Esophagus muscularis mucosa (tissue), 4 donors: Measurements from ENCODE around the gene GATM. TPM values are rescaled to one million over a fixed set of nuclear protein-coding genes. Genes with fewer than 3 reads are reported as not detected.
A peak's percentile ranks its signal among the peaks of the same experiment; 100 is the strongest.
"Not testable (repeated sequence)": the region's sequence is repeated elsewhere in the genome, so short reads cannot be mapped to it uniquely, and the experiment has no call there.

ENCODE experiments used
- DNase-seq: peaks from one replicate; pipeline ENCODE4 v3.0.0-alpha.2; 2017; ENCODE audit errors: extremely low spot score
- H3K27ac ChIP-seq, 4 donors: fragments of 200-600 bp; sonication (generic); replicated peaks in 1 of 4; 1 replicate in 3 of 4; 2 replicates in 1 of 4; pipeline ENCODE4 v1.5.1; 2016 to 2019; ENCODE audit warnings: mild to moderate bottlenecking in 1 of 4
- H3K27me3 ChIP-seq, 4 donors: fragments of 200-600 bp; sonication (generic); one replicate each; pipeline versions ENCODE4 v1.5.1 to v1.6.0; 2016 to 2019
- H3K36me3 ChIP-seq, 4 donors: fragments of 200-600 bp; sonication (generic); one replicate each; pipeline ENCODE4 v1.5.1; 2016 to 2019
- H3K4me1 ChIP-seq, 4 donors: fragments of 200-600 bp; sonication (generic); one replicate each; pipeline ENCODE4 v1.5.1; 2016 to 2019
- H3K4me3 ChIP-seq, 4 donors: fragments of 200-600 bp; sonication (generic); 1 replicate in 2 of 4; 2 replicates in 2 of 4; pipeline ENCODE4 v1.5.1; 2016 to 2019; ENCODE audit warnings: mild to moderate bottlenecking in 4 of 4, moderate library complexity in 1 of 4
- H3K9me3 ChIP-seq, 4 donors: fragments of 200-600 bp; sonication (generic); 1 replicate in 3 of 4; 2 replicates in 1 of 4; pipeline ENCODE4 v1.5.1; 2016 to 2019
- EP300 ChIP-seq: sonication (generic); formaldehyde crosslinking; IDR thresholded peaks from one replicate; pipeline ENCODE4 v1.6.1; 2017; ENCODE audit warnings: antibody characterized with exemption
- POLR2A ChIP-seq: fragments of 450-650 bp; IDR thresholded peaks from one replicate; pipeline ENCODE4 v1.6.1; 2017; ENCODE audit warnings: antibody characterized with exemption, moderate library complexity, mild to moderate bottlenecking, low read depth
- POLR2AphosphoS5 ChIP-seq, 2 donors: sonication (generic); formaldehyde crosslinking; IDR thresholded peaks; one replicate each; pipeline ENCODE4 v1.6.1; 2017; ENCODE audit warnings: antibody characterized with exemption in 2 of 2
- WGBS: methylation state at CpG from one replicate; pipeline ENCODE4 v1.1.5; 2018; 5-methylcytosine and 5-hydroxymethylcytosine counted together
- intact Hi-C: fragments of 100-400 bp; cut with DNase I; formaldehyde crosslinking; loops from one replicate; pipeline ENCODE4 v1.15.1; 2023
- total RNA-seq, 4 donors: library from RNA; depleted of rRNA; stranded (reverse); fragments of >200 nt; gene quantifications; one replicate each; pipeline versions ENCODE4 v1.1.0 to v1.2.1, GENCODE V29; 2016
- TF ChIP-seq, protein P1 (sequence below), 3 experiments: fragments of 200-600 bp in 2 of 3; fragments of 450-650 bp in 1 of 3; sonication (generic) in 2 of 3; IDR thresholded peaks; one replicate each; pipeline ENCODE4 v1.5.1; 2017 to 2019; ENCODE audit warnings: antibody characterized with exemption in 3 of 3, mild to moderate bottlenecking in 2 of 3, moderate library complexity in 1 of 3

Gene GATM
- total RNA-seq, 4 donors from 2014 or later: 21.7 to 34.2 (median 24.4) TPM

DNA sequence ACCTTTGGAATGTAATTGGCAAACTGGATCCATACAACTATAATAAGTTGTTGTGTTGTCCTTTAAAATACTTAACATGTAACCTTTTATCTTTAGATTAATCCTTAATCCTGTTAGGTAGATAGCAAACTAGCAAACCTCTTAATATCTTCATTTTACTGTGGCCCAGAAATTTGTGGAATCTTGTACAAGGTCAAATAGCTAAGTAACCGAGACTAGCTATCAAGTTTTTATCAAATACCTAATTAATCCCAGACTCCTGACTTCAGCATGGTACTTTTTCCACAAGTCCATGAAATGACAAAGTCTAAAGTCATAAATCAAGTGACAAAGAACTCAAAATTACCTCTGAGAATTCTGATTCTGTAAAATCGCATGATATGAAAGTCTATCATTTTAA lies 4.4 kb downstream of the GATM start:
- Histone ChIP-seq H3K36me3 (peaks cover 0 to 3% (median 0%) of the 10 kb centered on the region in 4 donors), H3K9me3 (no peaks in the 10 kb centered on the region), H3K27ac (no peak overlapping the region), H3K4me1 (peaks cover 15 to 47% (median 30%) of the 10 kb centered on the region in 4 donors), H3K4me3 (no peak overlapping the region), H3K27me3 (no peaks in the 10 kb centered on the region)
- DNase-seq: no peak
- 70% methylated on average over 2 of the region's 2 CpGs for WGBS
- TF ChIP-seq EP300 (no peak), POLR2AphosphoS5 (IDR thresholded peaks at IDR 0.05) (no peak), POLR2A (no peak)
- TF ChIP-seq, protein P1, sequence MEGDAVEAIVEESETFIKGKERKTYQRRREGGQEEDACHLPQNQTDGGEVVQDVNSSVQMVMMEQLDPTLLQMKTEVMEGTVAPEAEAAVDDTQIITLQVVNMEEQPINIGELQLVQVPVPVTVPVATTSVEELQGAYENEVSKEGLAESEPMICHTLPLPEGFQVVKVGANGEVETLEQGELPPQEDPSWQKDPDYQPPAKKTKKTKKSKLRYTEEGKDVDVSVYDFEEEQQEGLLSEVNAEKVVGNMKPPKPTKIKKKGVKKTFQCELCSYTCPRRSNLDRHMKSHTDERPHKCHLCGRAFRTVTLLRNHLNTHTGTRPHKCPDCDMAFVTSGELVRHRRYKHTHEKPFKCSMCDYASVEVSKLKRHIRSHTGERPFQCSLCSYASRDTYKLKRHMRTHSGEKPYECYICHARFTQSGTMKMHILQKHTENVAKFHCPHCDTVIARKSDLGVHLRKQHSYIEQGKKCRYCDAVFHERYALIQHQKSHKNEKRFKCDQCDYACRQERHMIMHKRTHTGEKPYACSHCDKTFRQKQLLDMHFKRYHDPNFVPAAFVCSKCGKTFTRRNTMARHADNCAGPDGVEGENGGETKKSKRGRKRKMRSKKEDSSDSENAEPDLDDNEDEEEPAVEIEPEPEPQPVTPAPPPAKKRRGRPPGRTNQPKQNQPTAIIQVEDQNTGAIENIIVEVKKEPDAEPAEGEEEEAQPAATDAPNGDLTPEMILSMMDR (IDR thresholded peaks at IDR 0.05): no peak
- intact Hi-C loops: no loop called here

DNA sequence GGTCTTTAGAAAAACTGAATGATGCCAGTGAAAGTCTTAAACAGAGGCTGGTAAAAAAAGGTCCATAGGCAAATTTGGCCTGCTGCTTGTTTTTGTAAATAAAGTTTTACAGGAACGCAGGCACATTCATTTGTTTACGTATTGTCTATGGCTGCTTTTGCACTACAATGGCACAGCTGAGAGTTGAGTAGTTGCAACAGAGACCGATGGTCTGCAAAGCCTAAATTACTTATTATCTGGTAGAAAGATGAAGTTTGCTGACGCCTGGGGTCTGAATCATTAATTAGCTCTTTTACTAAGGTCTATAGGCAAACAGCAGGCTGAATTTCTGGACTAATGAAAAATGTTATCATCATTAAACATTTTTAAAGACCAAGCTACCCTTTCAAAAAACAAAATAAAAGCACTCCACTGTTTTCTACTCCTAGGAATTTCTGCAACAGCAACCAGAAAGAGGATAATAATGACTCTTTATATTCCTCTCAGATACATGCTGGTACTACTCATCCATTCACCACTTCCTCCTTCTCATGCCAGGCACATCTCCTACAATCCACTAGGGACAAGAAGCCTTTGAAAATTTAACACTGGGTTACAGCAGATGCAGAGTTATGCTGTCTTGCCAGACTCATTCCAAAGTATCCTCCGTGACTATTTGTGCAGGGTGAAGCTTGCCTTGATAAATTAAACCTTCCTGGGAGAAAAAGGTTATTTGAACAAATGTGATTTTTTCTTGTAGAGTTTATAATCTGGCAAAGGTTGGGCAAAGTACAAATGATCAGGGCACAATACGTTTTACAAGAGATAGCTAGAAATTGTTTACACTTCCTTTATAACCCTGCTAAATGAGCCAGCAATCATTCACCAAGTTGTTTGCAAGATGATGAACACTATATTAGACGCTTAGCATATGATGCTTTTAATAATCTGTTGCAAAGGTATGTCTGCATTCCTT lies 6.0 kb downstream of the GATM start:
- Histone ChIP-seq H3K9me3 (no peaks in the 10 kb centered on the region), H3K4me1 (peaks cover 18 to 35% (median 21%) of the 10 kb centered on the region in 4 donors), H3K27ac (peak overlapping the region in 1 of 4 donors; percentile 12), H3K27me3 (no peaks in the 10 kb centered on the region), H3K4me3 (no peak overlapping the region), H3K36me3 (peaks cover 0 to 17% (median 0%) of the 10 kb centered on the region in 4 donors)
- WGBS: 61% methylated on average over 7 of the region's 7 CpGs
- DNase-seq: no peak
- intact Hi-C loops: no loop called here
- TF ChIP-seq EP300 (no peak), POLR2AphosphoS5 (IDR thresholded peaks at IDR 0.05) (no peak), POLR2A (no peak)
- TF ChIP-seq, protein P1 (IDR thresholded peaks at IDR 0.05): no peak

DNA sequence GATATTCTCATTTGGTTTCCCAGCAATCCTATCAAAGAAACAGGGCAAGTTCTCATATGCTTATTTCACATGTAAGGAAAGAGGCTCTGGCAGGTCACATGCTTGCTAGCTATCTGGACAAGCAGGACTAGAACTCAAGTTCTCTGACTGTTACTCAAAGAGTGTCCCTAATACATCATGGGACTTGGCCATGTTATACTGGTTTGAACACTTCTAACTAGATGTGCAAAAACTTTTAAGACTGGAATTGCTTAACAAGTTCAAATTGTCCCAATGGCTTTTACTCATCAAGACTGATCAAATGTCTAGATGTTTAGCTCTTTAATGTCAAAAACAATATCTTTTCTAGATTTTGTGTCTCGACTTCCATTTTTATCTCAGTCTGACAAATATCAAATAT lies 6.8 kb downstream of the GATM start:
- Histone ChIP-seq H3K27me3 (no peaks in the 10 kb centered on the region), H3K9me3 (no peaks in the 10 kb centered on the region), H3K36me3 (peaks cover 0 to 24% (median 0%) of the 10 kb centered on the region in 4 donors), H3K27ac (no peak overlapping the region), H3K4me3 (no peak overlapping the region), H3K4me1 (peaks cover 10 to 27% (median 16%) of the 10 kb centered on the region in 4 donors)
- TF ChIP-seq POLR2A: no peak
- TF ChIP-seq, protein P1 (IDR thresholded peaks at IDR 0.05): no peak
- no peak for TF ChIP-seq EP300
- no peak for TF ChIP-seq POLR2AphosphoS5 (IDR thresholded peaks at IDR 0.05)
- 88% methylated on average over 1 of the region's 1 CpG for WGBS
- intact Hi-C loops: no loop called here
- no peak for DNase-seq

DNA sequence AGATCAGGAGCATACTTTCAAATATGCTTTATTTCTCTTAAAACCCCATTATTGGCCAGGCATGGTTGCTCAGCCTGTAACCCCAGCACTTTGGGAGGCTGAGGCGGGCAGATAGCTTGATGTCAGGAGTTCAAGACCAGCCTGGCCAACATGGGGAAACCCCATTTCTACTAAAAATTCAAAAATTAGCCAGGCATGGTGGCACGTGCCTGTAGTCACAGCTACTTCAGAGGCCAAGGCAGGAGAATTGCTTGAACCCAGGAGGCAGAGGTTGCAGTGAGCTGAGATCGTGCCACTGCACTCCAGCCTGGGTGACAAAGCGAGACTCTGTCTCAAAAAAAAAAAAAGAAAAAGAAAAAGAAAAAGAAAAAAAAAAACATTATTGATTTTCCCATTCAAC lies 8.3 kb downstream of the GATM start:
- H3K9me3 ChIP-seq, H3K27ac ChIP-seq, DNase-seq, H3K27me3 ChIP-seq, intact Hi-C loops, H3K4me3 ChIP-seq: not testable (repeated sequence)
- peaks cover 7 to 35% (median 13%) of the 10 kb centered on the region in 4 donors for H3K36me3 ChIP-seq
- peaks cover 0 to 14% (median 10%) of the 10 kb centered on the region in 4 donors for H3K4me1 ChIP-seq
- WGBS: 91% methylated on average over 4 of the region's 4 CpGs

DNA sequence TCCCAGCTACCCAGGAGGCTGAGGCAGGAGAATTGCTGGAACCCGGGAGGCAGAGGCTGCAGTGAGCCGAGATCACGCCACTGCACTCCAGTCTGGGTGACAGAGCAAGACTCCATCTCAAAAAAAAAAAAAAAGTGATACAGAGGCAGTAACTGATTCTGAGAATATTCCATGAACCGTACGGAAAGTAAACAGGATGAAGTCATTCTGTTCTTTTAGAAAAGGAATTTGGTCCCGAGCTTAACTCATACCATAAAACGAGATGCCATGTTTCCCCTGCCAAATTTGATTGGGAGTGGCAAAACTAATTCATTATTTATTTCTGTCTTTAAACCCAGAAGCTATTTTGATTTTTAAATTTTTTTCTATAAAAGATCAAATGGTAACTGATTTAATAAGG lies 11.1 kb downstream of the GATM start:
- H3K27me3 ChIP-seq, H3K9me3 ChIP-seq, H3K4me3 ChIP-seq, intact Hi-C loops, H3K27ac ChIP-seq, DNase-seq: not testable (repeated sequence)
- peaks cover 19 to 64% (median 32%) of the 10 kb centered on the region in 4 donors for H3K36me3 ChIP-seq
- peaks cover 6 to 19% (median 10%) of the 10 kb centered on the region in 4 donors for H3K4me1 ChIP-seq
- WGBS: 63% methylated on average over 7 of the region's 7 CpGs
